Mesendoderm (in vitro differentiated cells): ENCODE data around the gene AGRN.

ENCODE experiments used
- DNase-seq: peaks from one replicate; pipeline ENCODE4 v3.0.0; 2013
- H2AK5ac ChIP-seq: 2 replicates; pipeline ENCODE4 v1.6.1; 2013; ENCODE audit warnings: low read length, inconsistent platforms
- H2BK120ac ChIP-seq: 2 replicates; pipeline ENCODE4 v1.6.1; 2013; ENCODE audit warnings: low read depth, mild to moderate bottlenecking, low read length, moderate library complexity, mixed read lengths
- H2BK15ac ChIP-seq: replicated peaks from 2 replicates; pipeline ENCODE4 v1.6.1; 2013; ENCODE audit warnings: low read depth, mild to moderate bottlenecking, moderate library complexity
- H2BK5ac ChIP-seq: 2 replicates; pipeline ENCODE4 v1.6.1; 2013; ENCODE audit warnings: low read length, inconsistent platforms
- H3K18ac ChIP-seq: 2 replicates; pipeline ENCODE4 v1.6.1; 2013; ENCODE audit warnings: mild to moderate bottlenecking, low read length, mixed read lengths
- H3K23ac ChIP-seq: one replicate; pipeline ENCODE4 v1.6.1; 2013; ENCODE audit warnings: low read length
- H3K27ac ChIP-seq: 2 replicates; pipeline ENCODE4 v1.5.1; 2013; ENCODE audit warnings: low read depth, mild to moderate bottlenecking, inconsistent platforms, low read length, moderate library complexity
- H3K27me3 ChIP-seq: 2 replicates; pipeline ENCODE4 v1.6.1; 2013; ENCODE audit warnings: low read length, control low read depth, mild to moderate bottlenecking, inconsistent platforms; ENCODE audit not compliant: insufficient read depth, poor library complexity
- H3K36me3 ChIP-seq: 2 replicates; pipeline ENCODE4 v1.6.1; 2013; ENCODE audit warnings: low read length, inconsistent platforms; ENCODE audit not compliant: control insufficient read depth, insufficient read depth
- H3K4ac ChIP-seq: one replicate; pipeline ENCODE4 v1.6.1; 2013; ENCODE audit warnings: low read depth, mild to moderate bottlenecking, low read length, moderate library complexity
- H3K4me1 ChIP-seq: 2 replicates; pipeline ENCODE4 v1.6.1; 2013; ENCODE audit warnings: low read depth, low read length, inconsistent platforms; ENCODE audit not compliant: control insufficient read depth
- H3K4me2 ChIP-seq: 2 replicates; pipeline ENCODE4 v1.6.1; 2013; ENCODE audit warnings: low read length
- H3K4me3 ChIP-seq: 2 replicates; pipeline ENCODE4 v1.5.1; 2013; ENCODE audit warnings: mild to moderate bottlenecking, low read length
- H3K56ac ChIP-seq: one replicate; pipeline ENCODE4 v1.6.1; 2013; ENCODE audit warnings: low read length
- H3K79me1 ChIP-seq: 2 replicates; pipeline ENCODE4 v1.6.1; 2013; ENCODE audit warnings: low read length, inconsistent platforms
- H3K79me2 ChIP-seq: 2 replicates; pipeline ENCODE4 v1.6.1; 2013; ENCODE audit warnings: mild to moderate bottlenecking, low read length; ENCODE audit not compliant: control insufficient read depth, insufficient read depth
- H3K9ac ChIP-seq: 2 replicates; pipeline ENCODE4 v1.6.1; 2013; ENCODE audit warnings: low read length, inconsistent platforms
- H4K5ac ChIP-seq: one replicate; pipeline ENCODE4 v1.6.1; 2013; ENCODE audit warnings: low read length
- H4K8ac ChIP-seq: one replicate; pipeline ENCODE4 v1.6.1; 2013; ENCODE audit warnings: low read depth, mild to moderate bottlenecking, control low read depth, low read length, moderate library complexity
- WGBS: extraction: QIAGEN DNeasy Blood & Tissue Kit; methylation state at CpG from one replicate; pipeline ENCODE4 v1.1.7; 2013; ENCODE audit warnings: low lambda C conversion rate, missing lambda C conversion rate; ENCODE audit not compliant: insufficient coverage; ENCODE audit errors: extremely low coverage; 5-methylcytosine and 5-hydroxymethylcytosine counted together

AGRN gene

GRCh38 chr1:1020415-1021009 lies 592 bp downstream of the AGRN start:
- Histone ChIP-seq H3K4ac (peak overlapping the region; percentile 81), H3K56ac (peak overlapping the region; percentile 95), H3K4me3 (peak overlapping the region; percentile 69), H2BK5ac (no peak overlapping the region), H3K23ac (no peak overlapping the region), H4K8ac (no peak overlapping the region), H4K5ac (no peak overlapping the region), H3K79me1 (peaks cover 4% of the 10 kb centered on the region), H2BK120ac (no peak overlapping the region), H3K27me3 (no peaks in the 10 kb centered on the region), H3K9ac (peak overlapping the region; percentile 91), H2BK15ac (no peak overlapping the region), H3K79me2 (no peaks in the 10 kb centered on the region), H2AK5ac (no peak overlapping the region), H3K27ac (peak overlapping the region; percentile 87), H3K4me1 (peaks cover 8% of the 10 kb centered on the region), H3K18ac (peak overlapping the region; percentile 95), H3K36me3 (no peaks in the 10 kb centered on the region), H3K4me2 (peak overlapping the region; percentile 70)
- WGBS: no CpG with 5 or more reads among the region's 59 CpGs
- DNase-seq: no peak

- DNase-seq: peak; percentile 51
- Histone ChIP-seq H3K79me1 (peaks cover 4% of the 10 kb centered on the region), H3K79me2 (no peaks in the 10 kb centered on the region), H2BK120ac (no peak overlapping the region), H3K4me1 (peaks cover 8% of the 10 kb centered on the region), H3K4me2 (peak overlapping the region; percentile 57), H3K27ac (peak overlapping the region; percentile 38), H4K5ac (no peak overlapping the region), H2AK5ac (no peak overlapping the region), H3K9ac (peak overlapping the region; percentile 68), H2BK5ac (no peak overlapping the region), H3K36me3 (no peaks in the 10 kb centered on the region), H3K4ac (peak overlapping the region; percentile 81), H3K23ac (no peak overlapping the region), H3K18ac (peak overlapping the region; percentile 95), H3K27me3 (no peaks in the 10 kb centered on the region), H2BK15ac (no peak overlapping the region), H4K8ac (no peak overlapping the region), H3K4me3 (peak overlapping the region; percentile 15), H3K56ac (peak overlapping the region; percentile 76)
- no CpG with 5 or more reads among the region's 33 CpGs for WGBS
These were observed 1.3 kb downstream of the AGRN start for GRCh38 chr1:1021010-1021919.

GRCh38 chr1:1021920-1022259 lies 2.0 kb downstream of the AGRN start:
- WGBS: no CpG with 5 or more reads among the region's 10 CpGs
- Histone ChIP-seq H4K8ac (no peak overlapping the region), H3K36me3 (no peaks in the 10 kb centered on the region), H2BK5ac (no peak overlapping the region), H3K4me3 (no peak overlapping the region), H3K4ac (no peak overlapping the region), H3K4me1 (peaks cover 8% of the 10 kb centered on the region), H3K18ac (no peak overlapping the region), H3K79me1 (peaks cover 4% of the 10 kb centered on the region), H3K9ac (no peak overlapping the region), H4K5ac (no peak overlapping the region), H2AK5ac (no peak overlapping the region), H3K79me2 (no peaks in the 10 kb centered on the region), H3K23ac (no peak overlapping the region), H2BK15ac (no peak overlapping the region), H3K27ac (no peak overlapping the region), H3K56ac (peak overlapping the region; percentile 49), H3K27me3 (no peaks in the 10 kb centered on the region), H3K4me2 (no peak overlapping the region), H2BK120ac (no peak overlapping the region)
- no peak for DNase-seq

GRCh38 chr1:1022302-1023009 lies 2.5 kb downstream of the AGRN start:
- Histone ChIP-seq H3K27ac (no peak overlapping the region), H3K4me1 (peaks cover 8% of the 10 kb centered on the region), H2AK5ac (no peak overlapping the region), H4K5ac (no peak overlapping the region), H3K79me2 (no peaks in the 10 kb centered on the region), H3K56ac (peak overlapping the region; percentile 25), H3K18ac (no peak overlapping the region), H4K8ac (no peak overlapping the region), H3K23ac (no peak overlapping the region), H3K79me1 (peaks cover 4% of the 10 kb centered on the region), H3K4me3 (no peak overlapping the region), H2BK5ac (no peak overlapping the region), H3K9ac (no peak overlapping the region), H2BK15ac (no peak overlapping the region), H3K27me3 (no peaks in the 10 kb centered on the region), H3K36me3 (no peaks in the 10 kb centered on the region), H2BK120ac (no peak overlapping the region), H3K4ac (no peak overlapping the region), H3K4me2 (no peak overlapping the region)
- WGBS: no CpG with 5 or more reads among the region's 27 CpGs
- DNase-seq: no peak

- H2BK5ac ChIP-seq: no peak overlapping the region
- no peaks in the 10 kb centered on the region for H3K27me3 ChIP-seq
- no peak overlapping the region for H4K5ac ChIP-seq
- H2BK120ac ChIP-seq: no peak overlapping the region
- H3K9ac ChIP-seq: no peak overlapping the region
- no peak overlapping the region for H3K4me3 ChIP-seq
- H3K56ac ChIP-seq: no peak overlapping the region
- H3K79me1 ChIP-seq: peaks cover 4% of the 10 kb centered on the region
- no peak overlapping the region for H3K18ac ChIP-seq
- no peak overlapping the region for H4K8ac ChIP-seq
- no peak overlapping the region for H3K4ac ChIP-seq
- H3K4me2 ChIP-seq: no peak overlapping the region
- whole genome bisulfite sequencing: no CpG with 5 or more reads among the region's 13 CpGs
- no peak overlapping the region for H2BK15ac ChIP-seq
- H3K23ac ChIP-seq: peak overlapping the region; percentile 66
- H3K4me1 ChIP-seq: peaks cover 8% of the 10 kb centered on the region
- H2AK5ac ChIP-seq: no peak overlapping the region
- H3K79me2 ChIP-seq: no peaks in the 10 kb centered on the region
- no peak overlapping the region for H3K27ac ChIP-seq
- no peaks in the 10 kb centered on the region for H3K36me3 ChIP-seq
- DNase-seq: no peak
These were observed 3.8 kb downstream of the AGRN start for GRCh38 chr1:1023700-1024099.
